Measurements from ENCODE around the gene TAS1R3. TPM values are rescaled to one million over a fixed set of nuclear protein-coding genes. Genes with fewer than 3 reads are reported as not detected.

Gene TAS1R3
- total and polyA plus RNA-seq, 10 of the 15 experiments (the other 5 are each of a cell fraction or from before 2014, with no cell fraction given) = 0.04 to 0.51 (median 0.08) TPM; not detected in 3

DNA sequence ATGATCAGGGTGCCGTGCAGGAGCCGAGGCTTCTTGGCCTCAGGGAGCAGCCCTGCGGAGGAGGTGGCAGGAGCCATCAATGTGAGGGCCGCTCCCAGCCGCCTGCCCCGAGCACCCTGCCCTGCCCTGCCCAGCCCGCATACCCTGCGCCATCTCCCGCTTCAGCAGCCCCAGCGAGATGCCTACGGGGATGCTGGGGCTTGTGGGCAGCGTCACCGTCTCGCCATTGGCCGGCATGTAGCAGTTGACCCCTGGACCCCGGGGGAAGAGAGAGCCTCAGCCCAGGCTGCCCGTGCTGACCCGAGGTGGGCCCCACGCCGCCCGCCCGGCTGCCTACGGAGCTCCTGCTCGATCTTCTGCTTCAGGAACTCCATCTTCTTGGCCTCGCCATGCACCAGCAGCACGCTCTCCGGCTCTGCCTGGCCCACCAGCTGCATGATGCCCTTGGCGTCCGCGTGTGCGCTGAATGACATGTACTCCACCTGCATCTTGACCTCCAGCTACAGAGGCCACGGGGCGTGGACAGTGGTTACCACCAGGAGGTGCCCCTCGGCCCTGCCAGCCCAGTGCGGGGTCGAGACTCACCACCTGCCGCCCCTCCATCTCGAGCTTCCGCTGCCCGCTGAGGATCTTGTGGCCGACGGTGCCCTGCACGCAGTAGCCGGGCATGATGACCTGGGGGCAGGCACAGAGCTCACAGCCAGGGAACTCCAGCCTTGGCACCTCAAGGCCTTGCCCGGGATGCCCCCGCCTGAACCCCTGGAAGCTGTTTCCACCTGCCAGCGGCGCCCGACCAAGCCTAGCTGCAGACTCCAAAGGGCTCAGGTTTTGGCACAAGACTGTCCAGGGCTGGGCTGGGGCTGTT is 18.4 kb upstream of the TAS1R3 start (continued):
- TF ChIP-seq MTA3 (IDR thresholded peaks at IDR 0.05; ENCODE audit: borderline replicate concordance, low read length) (no peak), MEF2A (IDR thresholded peaks at IDR 0.05; ENCODE audit: insufficient read depth, low read depth, low read length) (no peak), TBL1XR1 (IDR thresholded peaks at IDR 0.05; ENCODE audit: low read depth, low read length) (no peak), TCF12 (IDR thresholded peaks at IDR 0.05; ENCODE audit: low read depth, low read length) (no peak)

- RAD21 ChIA-PET (ENCODE audit: unreplicated experiment) = no interaction called here
Measured at GRCh38 chr1:1313500-1314236, 17.4 kb upstream of the TAS1R3 start.

More at GRCh38 chr1:1313500-1314236, 17.4 kb upstream of the TAS1R3 start:
- no peak overlapping the region for H3K4me2 ChIP-seq (ENCODE audit: control insufficient read depth, insufficient read depth)
- H3K4me3 ChIP-seq = no peak overlapping the region
- DNase-seq (ENCODE audit: low read depth, low spot score) = no peak
- BruUV-seq (replicated peaks) = no TSS peak
- POLR2A ChIA-PET = no interaction called here
- WGBS (ENCODE audit: insufficient coverage, insufficient replicate concordance, low lambda C conversion rate, missing lambda C conversion rate) = 92% methylated on average over 37 of the region's 37 CpGs
- FAIRE-seq = no peak
- H2AFZ ChIP-seq (ENCODE audit: control insufficient read depth, low read depth, low read length) = no peak overlapping the region
- no peak overlapping the region for H3K9ac ChIP-seq (ENCODE audit: control insufficient read depth, insufficient read depth, low read length)
- intact Hi-C loops (cut with micrococcal nuclease; ENCODE audit: unreplicated experiment) (no loop called here), in situ Hi-C loops (cut with MboI) (no loop called here)
- CTCF ChIA-PET = no interaction called here
- H3K27ac ChIP-seq (ENCODE audit: control insufficient read depth, insufficient read depth) = no peak overlapping the region
- peaks cover 6% of the 10 kb centered on the region for H3K79me2 ChIP-seq (ENCODE audit: control insufficient read depth, insufficient read depth, low read length)
- H3K27me3 ChIP-seq (replicated peaks in 1 of 2; ENCODE audit: control insufficient read depth in 2 of 2, insufficient read depth in 2 of 2, low read length in 1 of 2) = no peaks in the 10 kb centered on the region
- H3K36me3 ChIP-seq (ENCODE audit: control insufficient read depth in 2 of 2, insufficient read depth in 2 of 2, low read length in 1 of 2) = peaks cover 3 to 34% of the 10 kb centered on the region in 2 experiments; a peak in 3 of 4 replicates
- no peaks in the 10 kb centered on the region for H3K4me1 ChIP-seq (ENCODE audit: control insufficient read depth, insufficient read depth, low read length)
- SMC1A ChIA-PET (ENCODE audit: uncharacterized antibody, unreplicated experiment) = no interaction called here
- no peaks in the 10 kb centered on the region; the same call in 1 of the 2 replicates for H4K20me1 ChIP-seq (ENCODE audit: control insufficient read depth, insufficient read depth)
- TF ChIP-seq POLR2A (IDR thresholded peaks at IDR 0.05; ENCODE audit: low read depth, low read length) (peak; percentile 54), IRF3 (IDR thresholded peaks at IDR 0.05) (no peak)
- H3K9me3 ChIP-seq (replicated peaks; ENCODE audit: control insufficient read depth, insufficient read depth, low read length) = no peaks in the 10 kb centered on the region
- no peak for ATAC-seq

All from GM12878 (cell line).